CD4-positive, alpha-beta T cell treated with Interleukin-17A for 1 hour (primary cell): Measurements from ENCODE around the gene FSD1.

Source experiments
- DNase-seq: peaks from one replicate; pipeline ENCODE4 v3.0.0-alpha.2; 2020

FSD1 gene

GRCh38 chr19:4366666-4367335 lies 62.4 kb downstream of the FSD1 start:
- no peak for DNase-seq

- DNase-seq: no peak
These were observed 62.9 kb downstream of the FSD1 start for GRCh38 chr19:4367336-4367723.

GRCh38 chr19:4367781-4368127 lies 63.4 kb downstream of the FSD1 start:
- no peak for DNase-seq

GRCh38 chr19:4368128-4368820 lies 63.9 kb downstream of the FSD1 start:
- DNase-seq: no peak

GRCh38 chr19:4369109-4369887 lies 64.9 kb downstream of the FSD1 start:
- DNase-seq: peak; percentile 86

GRCh38 chr19:4369888-4370260 lies 65.5 kb downstream of the FSD1 start:
- DNase-seq: peak; percentile 78

- no peak for DNase-seq
These were observed 66.1 kb downstream of the FSD1 start for GRCh38 chr19:4370418-4371041.

- no peak for DNase-seq
These were observed 67.1 kb downstream of the FSD1 start for GRCh38 chr19:4371247-4372164.

- no peak for DNase-seq
These were observed 68.0 kb downstream of the FSD1 start for GRCh38 chr19:4372165-4373012.

- DNase-seq: no peak
These were observed 68.6 kb downstream of the FSD1 start for GRCh38 chr19:4373013-4373367.
